ENCODE measurements around the gene TMUB2. TPM values are rescaled to one million over a fixed set of nuclear protein-coding genes. Genes with fewer than 3 reads are reported as not detected.

The TMUB2 gene
- polyA plus RNA-seq, 1 donor from 2014 or later = 59.9 TPM

- Histone ChIP-seq H2AFZ (ENCODE audit: low read depth, low read length) (no peak overlapping the region), H3K9me2 (ENCODE audit: insufficient read depth, low read length) (no peaks in the 10 kb centered on the region), H3K27me3 (ENCODE audit: insufficient read depth, low read depth, low read length) (no peaks in the 10 kb centered on the region), H3F3A (ENCODE audit: insufficient read depth, low read length, poor library complexity, severe bottlenecking) (no peaks in the 10 kb centered on the region), H3K9ac (ENCODE audit: low read length) (no peak overlapping the region), H3K9me3 (ENCODE audit: low read length) (no peaks in the 10 kb centered on the region), H4K20me1 (ENCODE audit: insufficient read depth) (no peaks in the 10 kb centered on the region), H3K4me3 (ENCODE audit: low read length) (no peak overlapping the region), H3K4me2 (ENCODE audit: low read length) (no peak overlapping the region), H3K27ac (ENCODE audit: low read length) (no peak overlapping the region), H3K36me3 (ENCODE audit: insufficient read depth, low read length) (no peaks in the 10 kb centered on the region), H3K79me2 (replicated peaks; ENCODE audit: insufficient read depth, low read length) (no peaks in the 10 kb centered on the region)
- no peak for TF ChIP-seq REST (IDR thresholded peaks at IDR 0.05; ENCODE audit: borderline replicate concordance)
- TF ChIP-seq SMC3 (conservative IDR thresholded peaks at IDR 0.05; ENCODE audit: poor library complexity) = no peak
- no peak for TF ChIP-seq POLR2AphosphoS5 (IDR thresholded peaks at IDR 0.05)
- TF ChIP-seq TAF1 (IDR thresholded peaks at IDR 0.05; ENCODE audit: low read depth) = no peak
- TF ChIP-seq CTCF (IDR thresholded peaks at IDR 0.05; ENCODE audit: poor library complexity, severe bottlenecking) = no peak
- no peak for TF ChIP-seq EZH2 (IDR thresholded peaks at IDR 0.05; ENCODE audit: borderline replicate concordance, insufficient read depth, low read length, poor library complexity, severe bottlenecking)
- no peak for TF ChIP-seq MXI1 (conservative IDR thresholded peaks at IDR 0.05; ENCODE audit: poor library complexity, severe bottlenecking)
- no peak for TF ChIP-seq EP300 (conservative IDR thresholded peaks at IDR 0.05; ENCODE audit: poor library complexity, severe bottlenecking)
- TF ChIP-seq RAD21 (conservative IDR thresholded peaks at IDR 0.05) = no peak
Measured at GRCh38 chr17:44205962-44206824, 19.4 kb downstream of the TMUB2 start.

- Histone ChIP-seq H3K27me3 (ENCODE audit: insufficient read depth, low read depth, low read length) (no peaks in the 10 kb centered on the region), H3K4me3 (ENCODE audit: low read length) (no peak overlapping the region), H3K79me2 (replicated peaks; ENCODE audit: insufficient read depth, low read length) (no peaks in the 10 kb centered on the region), H2AFZ (ENCODE audit: low read depth, low read length) (no peak overlapping the region), H3K9me3 (ENCODE audit: low read length) (no peaks in the 10 kb centered on the region), H3K4me2 (ENCODE audit: low read length) (no peak overlapping the region), H3K9ac (ENCODE audit: low read length) (no peak overlapping the region), H3F3A (ENCODE audit: insufficient read depth, low read length, poor library complexity, severe bottlenecking) (no peaks in the 10 kb centered on the region), H3K9me2 (ENCODE audit: insufficient read depth, low read length) (no peaks in the 10 kb centered on the region), H3K27ac (ENCODE audit: low read length) (no peak overlapping the region), H4K20me1 (ENCODE audit: insufficient read depth) (no peaks in the 10 kb centered on the region), H3K36me3 (ENCODE audit: insufficient read depth, low read length) (no peaks in the 10 kb centered on the region)
- TF ChIP-seq REST (IDR thresholded peaks at IDR 0.05; ENCODE audit: borderline replicate concordance) (no peak), RAD21 (conservative IDR thresholded peaks at IDR 0.05) (no peak), SMC3 (conservative IDR thresholded peaks at IDR 0.05; ENCODE audit: poor library complexity) (no peak), EP300 (conservative IDR thresholded peaks at IDR 0.05; ENCODE audit: poor library complexity, severe bottlenecking) (no peak), TAF1 (IDR thresholded peaks at IDR 0.05; ENCODE audit: low read depth) (no peak), CTCF (IDR thresholded peaks at IDR 0.05; ENCODE audit: poor library complexity, severe bottlenecking) (no peak), EZH2 (IDR thresholded peaks at IDR 0.05; ENCODE audit: borderline replicate concordance, insufficient read depth, low read length, poor library complexity, severe bottlenecking) (no peak), MXI1 (conservative IDR thresholded peaks at IDR 0.05; ENCODE audit: poor library complexity, severe bottlenecking) (no peak), POLR2AphosphoS5 (IDR thresholded peaks at IDR 0.05) (no peak)
Measured at GRCh38 chr17:44206825-44207155, 20.0 kb downstream of the TMUB2 start.
